SK-N-SH (cell line): ENCODE data around the gene ARID2. TPM values are rescaled to one million over a fixed set of nuclear protein-coding genes. Genes with fewer than 3 reads are reported as not detected.

ENCODE experiments used
- CTCF ChIA-PET: fragments of 300-600, 350-600 bp; formaldehyde crosslinking; extraction: SDS; loops from one replicate; lab custom pipeline; 2021; lab: Yijun Ruan, JAX
- POLR2A ChIA-PET: fragments of 350-600 bp; sonication (Branson Sonifier 250); formaldehyde crosslinking; extraction: SDS; loops from one replicate; lab custom pipeline; 2020; ENCODE audit warnings: antibody characterized with exemption, inconsistent platforms; lab: Yijun Ruan, JAX
- DNase-seq: peaks from one replicate; pipeline ENCODE4 v3.0.0; 2012
- H2AFZ ChIP-seq: fragments of 200-600 bp; sonication (generic); 2 replicates; pipeline ENCODE4 v1.8.1; 2016; ENCODE audit warnings: antibody characterized with exemption, mild to moderate bottlenecking, low read depth
- H3F3A ChIP-seq: fragments of 200-600 bp; sonication (generic); replicated peaks from 2 replicates; pipeline ENCODE3; 2016; ENCODE audit warnings: antibody characterized with exemption, mild to moderate bottlenecking; ENCODE audit not compliant: insufficient read depth
- H3K27ac ChIP-seq, 2 experiments: fragments of 200-500 bp in 1 of 2; fragments of 200-600 bp in 1 of 2; sonication (Bioruptor generic) in 1 of 2; sonication (generic), shearing (Covaris generic) in 1 of 2; 2 replicates each; pipeline versions ENCODE4 v1.5.1 to v1.6.1; 2014 to 2016; ENCODE audit warnings: low read depth in 2 of 2, inconsistent platforms in 1 of 2, low read length in 1 of 2, mild to moderate bottlenecking in 1 of 2, mixed read lengths in 1 of 2
- H3K27me3 ChIP-seq: fragments of 200-600 bp; sonication (generic), shearing (Covaris generic); 2 replicates; pipeline ENCODE4 v1.6.1; 2016; ENCODE audit warnings: mixed run types; ENCODE audit not compliant: insufficient read depth
- H3K36me3 ChIP-seq, 2 experiments: fragments of 200-500 bp in 1 of 2; fragments of 200-600 bp in 1 of 2; sonication (Bioruptor generic) in 1 of 2; sonication (generic) in 1 of 2; replicated peaks in 1 of 2; 2 replicates each; pipeline versions ENCODE3 to v1.5.1; 2014 to 2016; ENCODE audit warnings: low read length in 1 of 2, mild to moderate bottlenecking in 1 of 2; ENCODE audit not compliant: insufficient read depth in 2 of 2, control insufficient read depth in 1 of 2
- H3K4me1 ChIP-seq, 2 experiments: fragments of 200-500 bp in 1 of 2; fragments of 200-600 bp in 1 of 2; sonication (Bioruptor generic) in 1 of 2; sonication (generic), shearing (Covaris generic) in 1 of 2; 2 replicates each; pipeline versions ENCODE4 v1.5.1 to v1.6.1; 2014 to 2016; ENCODE audit warnings: low read depth in 1 of 2, low read length in 1 of 2, mixed run types in 1 of 2; ENCODE audit not compliant: insufficient read depth in 2 of 2, control insufficient read depth in 1 of 2
- H3K4me2 ChIP-seq: fragments of 200-600 bp; sonication (generic), shearing (Covaris generic); 2 replicates; pipeline ENCODE4 v1.6.1; 2017; ENCODE audit warnings: mixed run types
- H3K4me3 ChIP-seq, 2 experiments: fragments of 200-500 bp in 1 of 2; fragments of 200-600 bp in 1 of 2; sonication (Bioruptor generic) in 1 of 2; sonication (generic), shearing (Covaris generic) in 1 of 2; 2 replicates each; pipeline versions ENCODE4 v1.5.1 to v1.8.1; 2014 to 2016; ENCODE audit warnings: low read depth in 2 of 2, inconsistent platforms in 1 of 2, low read length in 1 of 2, mild to moderate bottlenecking in 1 of 2, mixed read lengths in 1 of 2, moderate library complexity in 1 of 2
- H3K79me2 ChIP-seq: fragments of 200-600 bp; sonication (generic); 2 replicates; pipeline ENCODE4 v1.8.1; 2017; ENCODE audit warnings: mild to moderate bottlenecking; ENCODE audit not compliant: insufficient read depth
- H3K9ac ChIP-seq: fragments of 200-600 bp; sonication (generic); 2 replicates; pipeline ENCODE4 v1.6.1; 2017; ENCODE audit warnings: mixed run types
- H3K9me2 ChIP-seq: fragments of 200-600 bp; sonication (generic); 2 replicates; pipeline ENCODE4 v1.6.1; 2017; ENCODE audit warnings: mixed run types
- H3K9me3 ChIP-seq: fragments of 200-600 bp; sonication (generic); 2 replicates; pipeline ENCODE4 v1.6.1; 2017; ENCODE audit warnings: mixed run types, mild to moderate bottlenecking, moderate library complexity
- H4K20me1 ChIP-seq: fragments of 200-600 bp; sonication (generic); 2 replicates; pipeline ENCODE4 v1.6.1; 2017; ENCODE audit warnings: mild to moderate bottlenecking, mixed run types; ENCODE audit not compliant: insufficient read depth
- FOSL2 ChIP-seq: IDR thresholded peaks from 2 replicates; pipeline ENCODE4 v1.4.0; 2012; ENCODE audit warnings: low read depth, mild to moderate bottlenecking, moderate library complexity, borderline replicate concordance
- FOXM1 ChIP-seq: IDR thresholded peaks from 2 replicates; pipeline ENCODE4 v1.4.0; 2012; ENCODE audit warnings: low read depth, mild to moderate bottlenecking
- MXI1 ChIP-seq: IDR thresholded peaks from 2 replicates; pipeline ENCODE4 v1.6.1; 2012; ENCODE audit warnings: mild to moderate bottlenecking, low read depth, low read length, improper control_type of control experiment
- RCOR1 ChIP-seq: fragments of 150-350 bp; IDR thresholded peaks from 2 replicates; pipeline ENCODE4 v1.6.1; 2017; ENCODE audit warnings: antibody characterized with exemption, low read length
- REST ChIP-seq: IDR thresholded peaks from 2 replicates; pipeline ENCODE4 v1.6.1; 2012; ENCODE audit warnings: mild to moderate bottlenecking, low read depth, low read length, moderate library complexity
- TCF12 ChIP-seq: IDR thresholded peaks from 2 replicates; pipeline ENCODE4 v1.4.0; 2012
- WGBS: methylation state at CpG from one replicate; pipeline ENCODE4 v1.1.6; 2017; ENCODE audit warnings: low lambda C conversion rate; 5-methylcytosine and 5-hydroxymethylcytosine counted together
- polyA plus RNA-seq, 3 experiments: library from polyadenylated mRNA; depleted of rRNA; stranded (reverse); fragments of >200 nt; gene quantifications; 2 replicates each; pipeline ENCODE4 v1.2.3, GENCODE V29; 2012
- TF ChIP-seq, protein P1 (sequence below): IDR thresholded peaks from 2 replicates; pipeline ENCODE4; 2012

ARID2 gene
- polyA plus RNA-seq, 1 of the 3 experiments (the other 2 are of a cell fraction), result 5.9 TPM

DNA sequence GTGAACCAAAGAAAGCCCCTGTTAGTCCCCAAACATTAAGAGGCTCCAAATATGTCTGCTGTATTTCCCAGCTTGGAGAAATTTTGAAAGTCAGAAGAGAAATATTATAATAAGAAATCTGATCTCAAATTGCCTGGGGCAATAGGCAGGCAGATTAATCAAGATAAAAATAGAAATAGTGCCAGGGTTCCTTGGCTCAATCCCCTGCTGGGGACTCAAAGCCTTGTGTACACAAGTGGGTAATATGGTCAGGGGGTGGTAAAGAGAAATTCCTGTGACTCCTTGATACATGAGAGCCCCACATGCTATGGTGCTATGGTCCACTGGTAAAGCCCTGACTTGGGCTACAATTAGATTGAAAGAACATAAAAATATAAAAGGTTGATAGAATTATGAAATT lies 41.3 kb upstream of the ARID2 start (continued):
- TF ChIP-seq REST (no peak), MXI1 (no peak), TCF12 (no peak), FOXM1 (no peak), RCOR1 (no peak), FOSL2 (no peak)
- TF ChIP-seq, all 33 proteins: peak for 0

DNA sequence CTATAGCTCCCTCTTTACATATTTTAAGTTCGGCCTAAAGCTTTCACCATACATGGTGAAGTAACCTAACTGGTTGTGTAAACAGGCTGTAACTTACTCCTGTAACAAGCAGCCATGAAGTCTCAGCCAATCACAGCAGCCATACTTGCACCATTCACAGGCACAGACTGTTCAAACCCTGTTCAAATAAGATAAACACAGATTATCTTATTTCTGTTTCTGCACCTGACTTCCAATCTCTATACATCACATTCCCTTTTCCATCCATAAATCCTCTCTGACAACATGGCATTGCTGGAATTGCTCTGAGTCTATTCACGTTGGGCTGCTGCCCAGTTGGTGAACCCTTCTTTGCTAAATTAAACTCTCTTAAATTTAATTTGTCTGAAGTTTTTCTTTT lies 34.5 kb upstream of the ARID2 start:
- no peaks in the 10 kb centered on the region for H3F3A ChIP-seq
- WGBS, result 57% methylated on average over 2 of the region's 2 CpGs
- no peak for TF ChIP-seq REST
- TF ChIP-seq, protein P1, sequence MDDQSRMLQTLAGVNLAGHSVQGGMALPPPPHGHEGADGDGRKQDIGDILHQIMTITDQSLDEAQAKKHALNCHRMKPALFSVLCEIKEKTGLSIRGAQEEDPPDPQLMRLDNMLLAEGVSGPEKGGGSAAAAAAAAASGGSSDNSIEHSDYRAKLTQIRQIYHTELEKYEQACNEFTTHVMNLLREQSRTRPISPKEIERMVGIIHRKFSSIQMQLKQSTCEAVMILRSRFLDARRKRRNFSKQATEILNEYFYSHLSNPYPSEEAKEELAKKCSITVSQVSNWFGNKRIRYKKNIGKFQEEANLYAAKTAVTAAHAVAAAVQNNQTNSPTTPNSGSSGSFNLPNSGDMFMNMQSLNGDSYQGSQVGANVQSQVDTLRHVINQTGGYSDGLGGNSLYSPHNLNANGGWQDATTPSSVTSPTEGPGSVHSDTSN, result peak; percentile 50
- no peak for DNase-seq
- H3K4me1 ChIP-seq, result no peaks in the 10 kb centered on the region
- no peak overlapping the region for H3K4me3 ChIP-seq
- H3K9me3 ChIP-seq, result no peaks in the 10 kb centered on the region
- no peak overlapping the region for H2AFZ ChIP-seq
- H4K20me1 ChIP-seq, result no peaks in the 10 kb centered on the region
- H3K4me2 ChIP-seq, result no peak overlapping the region
- POLR2A ChIA-PET, result no interaction called here
- CTCF ChIA-PET, result no interaction called here
- no peaks in the 10 kb centered on the region for H3K79me2 ChIP-seq
- H3K36me3 ChIP-seq, result no peaks in the 10 kb centered on the region
- no peak overlapping the region for H3K9ac ChIP-seq
- no peak overlapping the region for H3K27ac ChIP-seq
- H3K27me3 ChIP-seq, result no peaks in the 10 kb centered on the region
- H3K9me2 ChIP-seq, result no peaks in the 10 kb centered on the region
